HCT116 (cell line): Measurements from ENCODE around the gene HASPIN. TPM values are rescaled to one million over a fixed set of nuclear protein-coding genes. Genes with fewer than 3 reads are reported as not detected.

ENCODE experiments used
- ATAC-seq: fragments of 200-7000 bp; cut with Tn5 transposase; 2 replicates; pipeline ENCODE4 v1.9.1; 2020; ENCODE audit warnings: mild to moderate bottlenecking, moderate library complexity
- BruUV-seq: library from RNA; stranded (reverse); fragments of 400-500 nt; replicated peaks from 2 replicates; lab custom pipeline; 2021; lab: Mats Ljungman, UMichigan
- CTCF ChIA-PET: fragments of 300-600 bp; sonication (Branson Sonifier 250); formaldehyde crosslinking; loops from one replicate; lab custom pipeline; 2021; ENCODE audit warnings: antibody characterized with exemption; lab: Charles Lee
- POLR2A ChIA-PET: fragments of 300-600, 350-600 bp; sonication (Branson Sonifier 250); formaldehyde crosslinking; loops from one replicate; lab custom pipeline; 2021; ENCODE audit warnings: antibody characterized with exemption; lab: Charles Lee
- RAD21 ChIA-PET, 2 experiments: fragments of 300-600 bp; sonication (Branson Sonifier 250); formaldehyde crosslinking; loops; one replicate each; lab custom pipeline; 2023; ENCODE audit warnings: low total read pairs in 2 of 2; ENCODE audit not compliant: uncharacterized antibody in 2 of 2, unreplicated experiment in 2 of 2, low non-redundant PET in 1 of 2; lab: Charles Lee
- DNase-seq: peaks from one replicate; pipeline ENCODE4 v3.0.0-alpha.2; 2010; ENCODE audit warnings: low read depth, low spot score
- H2AFZ ChIP-seq: fragments of 200-600 bp; shearing (Covaris generic), sonication (generic); 2 replicates; pipeline ENCODE4 v1.6.1; 2017; ENCODE audit warnings: low read depth, mixed run types, mixed read lengths, antibody characterized with exemption, low read length; ENCODE audit not compliant: poor library complexity, severe bottlenecking
- H3K27ac ChIP-seq: 2 replicates; pipeline ENCODE4 v1.5.1; 2012; ENCODE audit warnings: low read depth, low read length
- H3K27me3 ChIP-seq: fragments of 200-600 bp; sonication (generic); 2 replicates; pipeline ENCODE4 v1.6.1; 2016; ENCODE audit warnings: mixed run types, low read length, mixed read lengths; ENCODE audit not compliant: insufficient read depth
- H3K36me3 ChIP-seq, 2 experiments: fragments of 200-500 bp in 1 of 2; fragments of 200-600 bp in 1 of 2; sonication (Bioruptor generic) in 1 of 2; sonication (generic) in 1 of 2; 2 replicates each; pipeline versions ENCODE4 v1.5.1 to v1.6.1; 2014 to 2016; ENCODE audit warnings: low read length in 2 of 2, inconsistent platforms in 1 of 2, mixed read lengths in 1 of 2, mixed run types in 1 of 2; ENCODE audit not compliant: insufficient read depth in 2 of 2, control insufficient read depth in 1 of 2
- H3K4me1 ChIP-seq, 2 experiments: fragments of 200-600 bp in 1 of 2; sonication (generic) in 1 of 2; 2 replicates each; pipeline versions ENCODE4 v1.5.1 to v1.6.1; 2012 to 2017; ENCODE audit warnings: low read length in 2 of 2, inconsistent platforms in 1 of 2, mild to moderate bottlenecking in 1 of 2, mixed read lengths in 1 of 2, mixed run types in 1 of 2, moderate library complexity in 1 of 2; ENCODE audit not compliant: insufficient read depth in 2 of 2, control insufficient read depth in 1 of 2
- H3K4me2 ChIP-seq: fragments of 200-600 bp; sonication (generic); 2 replicates; pipeline ENCODE4 v1.6.1; 2017; ENCODE audit warnings: mixed run types, low read length, mixed read lengths
- H3K4me3 ChIP-seq, 2 experiments: fragments of 200-600 bp in 1 of 2; sonication (generic) in 1 of 2; replicated peaks in 1 of 2; 2 replicates each; pipeline ENCODE4 v1.5.1; 2011 to 2016; ENCODE audit warnings: low read length in 2 of 2, control low read depth in 1 of 2, low read depth in 1 of 2, mild to moderate bottlenecking in 1 of 2, mixed read lengths in 1 of 2, mixed run types in 1 of 2
- H3K79me2 ChIP-seq: fragments of 200-600 bp; sonication (generic); 2 replicates; pipeline ENCODE4 v1.6.1; 2017; ENCODE audit warnings: mild to moderate bottlenecking, mixed run types, low read length, moderate library complexity, mixed read lengths; ENCODE audit not compliant: insufficient read depth
- H3K9ac ChIP-seq: fragments of 200-600 bp; sonication (generic); 2 replicates; pipeline ENCODE4 v1.6.1; 2016; ENCODE audit warnings: low read length, mixed read lengths
- H3K9me2 ChIP-seq: fragments of 200-600 bp; sonication (generic), shearing (Covaris generic); 2 replicates; pipeline ENCODE4 v1.6.1; 2017; ENCODE audit warnings: mixed run types, mild to moderate bottlenecking, moderate library complexity; ENCODE audit not compliant: insufficient read depth
- H3K9me3 ChIP-seq, 2 experiments: fragments of 200-500 bp in 1 of 2; fragments of 200-600 bp in 1 of 2; sonication (Bioruptor generic) in 1 of 2; sonication (generic) in 1 of 2; 2 replicates each; pipeline ENCODE4 v1.6.1; 2014 to 2017; ENCODE audit warnings: low read length in 2 of 2, mixed read lengths in 2 of 2, inconsistent platforms in 1 of 2, low read depth in 1 of 2, mild to moderate bottlenecking in 1 of 2, mixed run types in 1 of 2, moderate library complexity in 1 of 2; ENCODE audit not compliant: control insufficient read depth in 1 of 2, insufficient read depth in 1 of 2
- H4K20me1 ChIP-seq: fragments of 200-600 bp; sonication (generic), shearing (Covaris generic); 2 replicates; pipeline ENCODE4 v1.6.1; 2017; ENCODE audit warnings: mixed run types, mild to moderate bottlenecking, moderate library complexity; ENCODE audit not compliant: insufficient read depth
- CEBPB ChIP-seq: IDR thresholded peaks from 2 replicates; pipeline ENCODE4 v1.6.1; 2012; ENCODE audit warnings: low read depth
- SIN3A ChIP-seq: IDR thresholded peaks from 2 replicates; pipeline ENCODE4 v1.6.1; 2012; ENCODE audit warnings: low read depth
- TCF7L2 ChIP-seq: IDR thresholded peaks from 2 replicates; pipeline ENCODE4 v1.7.0; 2011; ENCODE audit warnings: borderline replicate concordance, inconsistent platforms; ENCODE audit not compliant: insufficient read depth, insufficient read length; ENCODE audit errors: extremely low read depth
- intact Hi-C: fragments of 100-400 bp; cut with micrococcal nuclease; formaldehyde crosslinking; loops from 2 replicates; pipeline ENCODE4 v1.10.0; 2022
- total RNA-seq: library from RNA; stranded (reverse); gene quantifications from one replicate; pipeline ENCODE4 v1.2.1, GENCODE V29; 2021; ENCODE audit not compliant: unreplicated experiment
- TF ChIP-seq, protein P1 (sequence below): IDR thresholded peaks from 2 replicates; pipeline ENCODE4 v1.6.1; 2012; ENCODE audit warnings: low read depth
- TF ChIP-seq, protein P2 (sequence below), 3 experiments: fragments of 200-600 bp in 1 of 3; sonication (generic) in 1 of 3; IDR thresholded peaks in 2 of 3; conservative IDR thresholded peaks in 1 of 3; 2 replicates each; pipeline ENCODE4 v1.5.1; 2012 to 2017; ENCODE audit warnings: low read depth in 2 of 3, low read length in 2 of 3, antibody characterized with exemption in 1 of 3, borderline replicate concordance in 1 of 3, control low read depth in 1 of 3, mild to moderate bottlenecking in 1 of 3, mixed read lengths in 1 of 3, mixed run types in 1 of 3, moderate library complexity in 1 of 3; ENCODE audit not compliant: insufficient read depth in 1 of 3
- TF ChIP-seq, protein P3 (sequence below): IDR thresholded peaks from 2 replicates; pipeline ENCODE4 v1.6.1; 2011; ENCODE audit warnings: mild to moderate bottlenecking, low read length, moderate library complexity; ENCODE audit not compliant: insufficient replicate concordance; ENCODE audit errors: extremely low read depth
- TF ChIP-seq, protein P4 (sequence below): IDR thresholded peaks from 2 replicates; pipeline ENCODE4 v1.6.1; 2012

HASPIN gene
- total RNA-seq, 1 experiment from 2014 or later, result 19.6 TPM

DNA sequence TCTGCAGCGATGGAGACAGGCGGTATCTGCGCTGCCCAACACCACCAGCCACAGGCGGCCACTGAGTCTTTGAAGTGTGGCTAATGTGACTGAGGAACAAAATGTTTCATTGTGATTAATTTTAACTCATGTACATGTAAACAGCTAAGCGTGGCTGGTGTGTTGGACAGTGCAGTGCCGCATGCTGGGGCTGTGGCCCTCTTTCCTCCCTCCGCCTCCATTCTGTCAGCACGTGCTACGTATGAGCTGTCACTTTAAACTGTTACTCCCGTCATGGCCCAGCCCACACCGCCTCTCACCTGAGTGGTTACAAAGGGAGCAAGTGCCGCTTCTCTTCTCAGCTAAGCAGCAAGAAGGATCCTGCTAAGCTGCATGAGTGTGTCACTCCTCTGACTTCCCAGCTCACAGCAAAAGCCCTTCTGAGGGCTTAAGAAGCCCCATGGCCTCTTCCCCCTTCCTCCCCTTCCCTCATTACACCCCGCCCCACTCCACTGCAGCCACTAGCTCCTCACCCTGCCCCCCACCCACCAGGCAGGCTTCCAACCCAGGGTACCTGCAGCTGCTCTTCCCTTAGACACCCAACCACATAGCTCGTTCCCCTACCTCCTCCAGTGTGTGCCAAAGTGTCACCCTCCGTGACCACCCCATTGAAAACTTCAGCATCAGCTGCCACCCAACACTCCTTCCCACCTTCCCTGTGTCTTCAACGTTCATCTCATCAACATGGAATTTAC is 15.0 kb downstream of the HASPIN start:
- ATAC-seq, result peak; percentile 71
- H2AFZ ChIP-seq, result peak overlapping the region; percentile 73
- no peaks in the 10 kb centered on the region for H3K36me3 ChIP-seq
- no peaks in the 10 kb centered on the region for H3K9me2 ChIP-seq
- H3K9me3 ChIP-seq, result no peaks in the 10 kb centered on the region
- H3K9ac ChIP-seq, result no peak overlapping the region
- H3K27ac ChIP-seq, result no peak overlapping the region
- intact Hi-C loops, result loop anchor here (5.0 to 10.0 kb wide), 2 partner anchors 169 to 336 kb away; no protein-coding TSS in a partner anchor
- ChIA-PET POLR2A (interaction anchor here (2.0 kb wide), 1 partner anchor 107 kb away, joined by 6 read pairs; the partner anchor contains the start of gene NCBP3), RAD21 (interaction anchor here (0.9 to 1.7 kb wide), 4 partner anchors 22 to 169 kb away, joined by 3 to 8 read pairs (median 4); no protein-coding TSS in a partner anchor), CTCF (interaction anchor here (0.6 to 3.3 kb wide), 26 partner anchors 8 to 676 kb away, joined by 3 to 73 read pairs (median 6); partner anchors contain the start of genes HASPIN and NCBP3)
- no peak for DNase-seq
- H3K27me3 ChIP-seq, result no peaks in the 10 kb centered on the region
- no peak overlapping the region for H3K4me3 ChIP-seq
- H3K79me2 ChIP-seq, result no peaks in the 10 kb centered on the region
- H3K4me1 ChIP-seq, result peaks cover 2 to 21% of the 10 kb centered on the region in 2 experiments; a peak in 3 of 4 replicates
- TF ChIP-seq SIN3A, result no peak
- TF ChIP-seq, protein P1, sequence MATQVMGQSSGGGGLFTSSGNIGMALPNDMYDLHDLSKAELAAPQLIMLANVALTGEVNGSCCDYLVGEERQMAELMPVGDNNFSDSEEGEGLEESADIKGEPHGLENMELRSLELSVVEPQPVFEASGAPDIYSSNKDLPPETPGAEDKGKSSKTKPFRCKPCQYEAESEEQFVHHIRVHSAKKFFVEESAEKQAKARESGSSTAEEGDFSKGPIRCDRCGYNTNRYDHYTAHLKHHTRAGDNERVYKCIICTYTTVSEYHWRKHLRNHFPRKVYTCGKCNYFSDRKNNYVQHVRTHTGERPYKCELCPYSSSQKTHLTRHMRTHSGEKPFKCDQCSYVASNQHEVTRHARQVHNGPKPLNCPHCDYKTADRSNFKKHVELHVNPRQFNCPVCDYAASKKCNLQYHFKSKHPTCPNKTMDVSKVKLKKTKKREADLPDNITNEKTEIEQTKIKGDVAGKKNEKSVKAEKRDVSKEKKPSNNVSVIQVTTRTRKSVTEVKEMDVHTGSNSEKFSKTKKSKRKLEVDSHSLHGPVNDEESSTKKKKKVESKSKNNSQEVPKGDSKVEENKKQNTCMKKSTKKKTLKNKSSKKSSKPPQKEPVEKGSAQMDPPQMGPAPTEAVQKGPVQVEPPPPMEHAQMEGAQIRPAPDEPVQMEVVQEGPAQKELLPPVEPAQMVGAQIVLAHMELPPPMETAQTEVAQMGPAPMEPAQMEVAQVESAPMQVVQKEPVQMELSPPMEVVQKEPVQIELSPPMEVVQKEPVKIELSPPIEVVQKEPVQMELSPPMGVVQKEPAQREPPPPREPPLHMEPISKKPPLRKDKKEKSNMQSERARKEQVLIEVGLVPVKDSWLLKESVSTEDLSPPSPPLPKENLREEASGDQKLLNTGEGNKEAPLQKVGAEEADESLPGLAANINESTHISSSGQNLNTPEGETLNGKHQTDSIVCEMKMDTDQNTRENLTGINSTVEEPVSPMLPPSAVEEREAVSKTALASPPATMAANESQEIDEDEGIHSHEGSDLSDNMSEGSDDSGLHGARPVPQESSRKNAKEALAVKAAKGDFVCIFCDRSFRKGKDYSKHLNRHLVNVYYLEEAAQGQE, result no peak
- TF ChIP-seq, protein P2, sequence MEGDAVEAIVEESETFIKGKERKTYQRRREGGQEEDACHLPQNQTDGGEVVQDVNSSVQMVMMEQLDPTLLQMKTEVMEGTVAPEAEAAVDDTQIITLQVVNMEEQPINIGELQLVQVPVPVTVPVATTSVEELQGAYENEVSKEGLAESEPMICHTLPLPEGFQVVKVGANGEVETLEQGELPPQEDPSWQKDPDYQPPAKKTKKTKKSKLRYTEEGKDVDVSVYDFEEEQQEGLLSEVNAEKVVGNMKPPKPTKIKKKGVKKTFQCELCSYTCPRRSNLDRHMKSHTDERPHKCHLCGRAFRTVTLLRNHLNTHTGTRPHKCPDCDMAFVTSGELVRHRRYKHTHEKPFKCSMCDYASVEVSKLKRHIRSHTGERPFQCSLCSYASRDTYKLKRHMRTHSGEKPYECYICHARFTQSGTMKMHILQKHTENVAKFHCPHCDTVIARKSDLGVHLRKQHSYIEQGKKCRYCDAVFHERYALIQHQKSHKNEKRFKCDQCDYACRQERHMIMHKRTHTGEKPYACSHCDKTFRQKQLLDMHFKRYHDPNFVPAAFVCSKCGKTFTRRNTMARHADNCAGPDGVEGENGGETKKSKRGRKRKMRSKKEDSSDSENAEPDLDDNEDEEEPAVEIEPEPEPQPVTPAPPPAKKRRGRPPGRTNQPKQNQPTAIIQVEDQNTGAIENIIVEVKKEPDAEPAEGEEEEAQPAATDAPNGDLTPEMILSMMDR (IDR thresholded peaks at IDR 0.05 in 2 of 3, conservative IDR thresholded peaks at IDR 0.05 in 1 of 3; ENCODE audit: borderline replicate concordance in 1 of 3, insufficient read depth in 1 of 3, low read depth in 2 of 3, low read length in 2 of 3), result no peak
- TF ChIP-seq, protein P3, sequence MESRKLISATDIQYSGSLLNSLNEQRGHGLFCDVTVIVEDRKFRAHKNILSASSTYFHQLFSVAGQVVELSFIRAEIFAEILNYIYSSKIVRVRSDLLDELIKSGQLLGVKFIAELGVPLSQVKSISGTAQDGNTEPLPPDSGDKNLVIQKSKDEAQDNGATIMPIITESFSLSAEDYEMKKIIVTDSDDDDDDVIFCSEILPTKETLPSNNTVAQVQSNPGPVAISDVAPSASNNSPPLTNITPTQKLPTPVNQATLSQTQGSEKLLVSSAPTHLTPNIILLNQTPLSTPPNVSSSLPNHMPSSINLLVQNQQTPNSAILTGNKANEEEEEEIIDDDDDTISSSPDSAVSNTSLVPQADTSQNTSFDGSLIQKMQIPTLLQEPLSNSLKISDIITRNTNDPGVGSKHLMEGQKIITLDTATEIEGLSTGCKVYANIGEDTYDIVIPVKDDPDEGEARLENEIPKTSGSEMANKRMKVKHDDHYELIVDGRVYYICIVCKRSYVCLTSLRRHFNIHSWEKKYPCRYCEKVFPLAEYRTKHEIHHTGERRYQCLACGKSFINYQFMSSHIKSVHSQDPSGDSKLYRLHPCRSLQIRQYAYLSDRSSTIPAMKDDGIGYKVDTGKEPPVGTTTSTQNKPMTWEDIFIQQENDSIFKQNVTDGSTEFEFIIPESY, result no peak
- peak; percentile 61 for TF ChIP-seq TCF7L2
- no peak for TF ChIP-seq CEBPB
- TF ChIP-seq, protein P4, sequence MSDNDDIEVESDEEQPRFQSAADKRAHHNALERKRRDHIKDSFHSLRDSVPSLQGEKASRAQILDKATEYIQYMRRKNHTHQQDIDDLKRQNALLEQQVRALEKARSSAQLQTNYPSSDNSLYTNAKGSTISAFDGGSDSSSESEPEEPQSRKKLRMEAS, result peak; percentile 72
- BruUV-seq, result no TSS peak
- H4K20me1 ChIP-seq, result no peaks in the 10 kb centered on the region
- H3K4me2 ChIP-seq, result peak overlapping the region; percentile 23
